ENCODE measurements around the gene NAGPA.

DNA sequence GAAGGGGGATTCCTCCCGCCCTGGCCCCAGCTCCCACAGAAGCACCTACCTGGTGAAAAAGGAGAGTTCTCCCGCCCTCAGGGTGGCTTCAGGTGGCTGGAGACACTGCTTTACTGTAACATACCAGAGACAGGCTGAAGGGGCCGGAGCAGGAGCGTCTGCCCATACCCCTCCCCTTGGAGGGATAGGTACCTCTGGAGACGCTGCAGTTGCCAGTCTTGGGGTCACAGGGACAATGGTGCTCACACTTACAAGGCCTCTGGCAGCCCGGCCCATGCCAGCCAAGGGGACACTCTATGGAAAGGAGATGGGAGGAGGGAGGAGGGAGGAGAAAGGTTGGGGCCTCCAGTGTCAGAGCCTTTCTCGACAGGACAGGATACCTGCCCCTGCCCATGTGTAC lies 6.6 kb downstream of the NAGPA start:
- TF ChIP-seq, protein P1, sequence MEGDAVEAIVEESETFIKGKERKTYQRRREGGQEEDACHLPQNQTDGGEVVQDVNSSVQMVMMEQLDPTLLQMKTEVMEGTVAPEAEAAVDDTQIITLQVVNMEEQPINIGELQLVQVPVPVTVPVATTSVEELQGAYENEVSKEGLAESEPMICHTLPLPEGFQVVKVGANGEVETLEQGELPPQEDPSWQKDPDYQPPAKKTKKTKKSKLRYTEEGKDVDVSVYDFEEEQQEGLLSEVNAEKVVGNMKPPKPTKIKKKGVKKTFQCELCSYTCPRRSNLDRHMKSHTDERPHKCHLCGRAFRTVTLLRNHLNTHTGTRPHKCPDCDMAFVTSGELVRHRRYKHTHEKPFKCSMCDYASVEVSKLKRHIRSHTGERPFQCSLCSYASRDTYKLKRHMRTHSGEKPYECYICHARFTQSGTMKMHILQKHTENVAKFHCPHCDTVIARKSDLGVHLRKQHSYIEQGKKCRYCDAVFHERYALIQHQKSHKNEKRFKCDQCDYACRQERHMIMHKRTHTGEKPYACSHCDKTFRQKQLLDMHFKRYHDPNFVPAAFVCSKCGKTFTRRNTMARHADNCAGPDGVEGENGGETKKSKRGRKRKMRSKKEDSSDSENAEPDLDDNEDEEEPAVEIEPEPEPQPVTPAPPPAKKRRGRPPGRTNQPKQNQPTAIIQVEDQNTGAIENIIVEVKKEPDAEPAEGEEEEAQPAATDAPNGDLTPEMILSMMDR (IDR thresholded peaks at IDR 0.05; ENCODE audit: insufficient read depth, low read depth, low read length) = no peak
- no peak for TF ChIP-seq EZH2 (IDR thresholded peaks at IDR 0.05; ENCODE audit: insufficient read depth, low read length)
